ENCODE measurements around the gene DEGS1.

Gene DEGS1

GRCh38 chr1:224212618-224213061, 29.6 kb downstream of the DEGS1 start:
- DNase-seq (ENCODE audit: low read depth in 4 of 4, low spot score in 1 of 4): no peak

GRCh38 chr1:224213438-224214119, 30.5 kb downstream of the DEGS1 start:
- DNase-seq (ENCODE audit: low read depth in 4 of 4, low spot score in 1 of 4): no peak

DNA sequence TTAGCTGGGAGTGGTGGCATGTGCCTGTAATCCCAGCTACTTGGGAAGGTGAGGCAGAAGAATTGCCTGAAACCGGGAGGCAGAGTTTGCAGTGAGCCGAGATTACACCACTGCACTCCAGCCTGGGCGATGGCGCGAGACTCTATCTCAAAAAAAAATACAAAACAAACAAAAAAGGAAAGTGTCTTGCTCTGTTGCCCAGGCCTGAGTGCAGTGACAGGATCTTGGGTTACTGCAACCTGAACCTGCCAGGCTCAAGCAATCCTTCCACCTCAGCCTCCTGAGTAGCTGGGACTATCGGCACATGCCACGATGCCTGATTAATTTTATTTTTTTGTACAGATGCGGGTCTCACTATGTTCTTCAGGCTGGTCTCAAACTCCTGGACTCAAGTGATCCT, 33.3 kb downstream of the DEGS1 start:
- DNase-seq (ENCODE audit: low read depth in 4 of 4, low spot score in 1 of 4): no peak

DNA sequence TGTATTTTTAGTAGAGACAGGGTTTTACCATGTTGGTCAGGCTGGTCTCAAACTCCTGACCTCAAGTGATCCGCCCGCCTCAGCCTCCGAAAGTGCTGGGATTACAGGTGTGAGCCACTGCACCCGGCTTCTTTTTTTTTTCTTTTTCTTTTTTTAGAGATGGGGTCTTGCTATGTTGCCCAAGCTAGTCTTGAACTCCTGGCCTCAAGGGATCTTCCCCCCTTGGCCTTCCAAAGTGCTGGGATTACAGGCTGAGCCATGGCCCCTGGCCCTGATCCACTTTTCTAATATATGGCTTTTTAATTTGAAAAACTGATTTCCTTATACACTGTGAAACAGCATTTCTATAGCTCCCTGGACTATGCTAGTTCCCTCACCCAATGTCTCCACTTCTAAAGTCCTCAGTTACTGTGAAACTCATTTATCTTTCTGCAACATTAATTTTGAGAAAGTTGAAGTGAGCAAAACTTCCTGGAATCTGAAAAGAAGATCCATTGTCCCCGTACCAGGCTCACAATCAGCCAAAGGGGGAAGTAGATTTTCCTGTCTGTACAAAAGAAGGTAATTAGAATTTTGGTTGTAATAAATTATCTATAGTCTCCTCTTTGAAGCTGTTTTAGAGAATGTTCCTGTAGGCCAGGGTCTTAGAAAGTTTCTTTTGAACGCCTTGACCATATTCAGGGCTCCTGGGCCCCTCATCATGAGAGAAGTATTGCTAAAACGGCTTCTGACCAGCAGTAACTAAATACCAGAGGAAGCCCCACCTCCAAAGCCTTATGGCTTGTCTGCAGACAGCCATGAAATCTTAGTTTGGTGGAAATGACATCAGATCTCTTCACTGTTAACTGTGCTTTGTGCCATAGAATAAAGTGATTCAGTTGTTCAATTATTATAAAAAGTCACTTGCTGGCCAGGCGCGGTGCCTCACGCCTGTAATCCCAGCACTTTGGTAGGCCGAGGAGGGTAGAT, 34.9 kb downstream of the DEGS1 start:
- no peak for DNase-seq (ENCODE audit: low read depth in 4 of 4, low spot score in 1 of 4)

DNA sequence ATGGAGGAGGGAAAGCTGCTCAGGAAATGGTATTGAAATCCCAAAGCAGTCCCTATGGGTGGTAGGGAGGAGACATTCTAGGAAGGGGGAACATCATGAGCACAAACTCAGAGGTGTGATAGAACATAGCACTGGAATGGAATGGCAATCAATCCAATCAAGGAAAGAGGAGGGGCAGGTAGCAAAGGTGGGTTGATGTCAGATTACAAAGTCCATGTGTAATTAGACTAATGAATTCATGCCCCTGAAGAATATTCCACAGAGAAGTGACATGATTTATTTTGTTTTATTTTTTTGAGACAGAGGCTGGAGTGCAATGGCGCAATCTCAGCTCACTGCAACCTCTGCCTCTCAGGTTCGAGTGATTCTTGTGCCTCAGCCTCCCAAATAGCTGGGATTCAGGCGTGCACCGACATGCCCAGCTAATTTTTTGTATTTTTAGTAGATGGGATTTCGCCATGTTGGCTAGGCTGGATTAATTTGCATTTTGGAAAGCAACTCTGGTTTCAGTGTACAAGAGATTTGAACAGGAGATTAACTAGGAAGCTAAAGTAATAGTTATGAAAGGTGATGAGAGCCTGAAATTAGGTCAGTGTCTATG, 36.1 kb downstream of the DEGS1 start:
- no peak for DNase-seq (ENCODE audit: low read depth in 4 of 4, low spot score in 1 of 4)

GRCh38 chr1:224219612-224220059, 36.6 kb downstream of the DEGS1 start:
- no peak for DNase-seq (ENCODE audit: low read depth in 4 of 4, low spot score in 1 of 4)

DNA sequence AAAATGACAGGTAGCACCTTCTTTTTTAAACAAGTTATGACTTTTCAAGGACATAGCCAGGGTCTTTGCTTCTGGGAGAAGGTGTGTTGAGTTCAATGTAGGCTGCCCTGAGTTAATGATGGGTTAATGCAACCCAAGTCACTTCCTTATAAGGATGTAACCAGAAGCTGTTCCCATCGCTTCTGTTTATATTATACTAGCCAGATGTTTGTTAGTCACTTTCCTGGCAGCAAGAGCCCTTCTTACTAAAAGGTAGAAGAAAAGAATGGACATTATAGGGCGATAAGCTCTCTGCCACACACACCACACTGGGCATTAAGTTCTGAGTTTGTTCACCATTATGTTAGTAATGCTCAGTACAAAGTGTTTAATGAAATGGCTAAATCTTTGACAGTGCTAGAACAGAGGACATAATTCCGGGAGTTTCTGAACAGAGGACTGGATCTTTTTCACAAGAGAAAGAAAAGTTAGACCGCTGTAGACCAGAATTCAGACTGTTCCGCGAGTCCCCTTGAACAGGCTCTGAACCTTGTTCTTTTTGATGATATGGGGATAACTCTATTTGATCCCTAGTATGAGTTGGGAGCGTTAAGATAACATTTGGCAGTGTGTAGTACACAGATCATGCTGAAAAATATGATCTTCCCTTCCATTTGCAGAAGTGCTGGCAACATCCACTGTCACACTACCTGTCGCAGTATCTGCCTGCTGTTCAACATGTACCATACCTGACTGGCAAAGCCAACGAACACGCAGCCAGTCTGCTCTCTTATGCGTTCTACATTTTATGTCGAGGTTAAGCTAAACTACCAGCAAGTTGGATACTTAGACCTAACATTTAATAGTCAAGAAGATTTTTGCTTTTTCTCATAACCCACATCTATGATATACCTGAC, 41.0 kb downstream of the DEGS1 start:
- DNase-seq (ENCODE audit: low read depth in 4 of 4, low spot score in 1 of 4): no peak

DNA sequence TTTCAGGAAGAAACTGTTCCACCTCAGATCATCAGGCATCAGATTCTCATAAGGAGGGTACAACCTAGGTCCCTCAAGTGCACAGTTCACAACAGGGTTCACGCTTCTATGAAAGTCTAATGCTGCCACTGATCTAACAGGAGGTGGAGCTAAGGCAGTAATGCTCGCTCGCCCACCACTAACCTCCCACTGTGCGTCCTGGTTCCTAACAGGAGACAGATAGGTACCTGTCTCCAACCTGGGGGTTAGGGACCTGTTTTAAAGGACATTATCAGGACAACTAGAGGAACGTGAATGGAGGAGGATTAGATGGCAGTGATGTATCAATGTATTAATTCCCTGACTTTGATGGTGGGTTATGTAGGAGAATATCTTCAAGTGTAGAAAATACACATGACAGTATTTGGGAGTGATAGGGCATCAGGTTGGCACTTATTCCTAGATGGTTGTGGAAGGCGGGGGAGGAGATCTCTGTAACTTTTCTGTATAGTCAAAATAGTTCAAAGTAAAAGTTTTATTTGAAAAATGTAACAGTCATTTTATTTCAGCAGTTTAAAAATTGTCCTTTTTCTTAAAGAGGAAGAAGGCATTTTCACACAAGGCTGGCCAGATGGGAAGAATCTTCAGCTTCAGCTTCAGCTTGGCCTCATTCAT, 43.9 kb downstream of the DEGS1 start:
- DNase-seq (ENCODE audit: low read depth in 4 of 4, low spot score in 1 of 4): no peak

- no peak for DNase-seq (ENCODE audit: low read depth in 4 of 4, low spot score in 1 of 4)
Observed at GRCh38 chr1:224234017-224234416, 51.0 kb downstream of the DEGS1 start.

DNA sequence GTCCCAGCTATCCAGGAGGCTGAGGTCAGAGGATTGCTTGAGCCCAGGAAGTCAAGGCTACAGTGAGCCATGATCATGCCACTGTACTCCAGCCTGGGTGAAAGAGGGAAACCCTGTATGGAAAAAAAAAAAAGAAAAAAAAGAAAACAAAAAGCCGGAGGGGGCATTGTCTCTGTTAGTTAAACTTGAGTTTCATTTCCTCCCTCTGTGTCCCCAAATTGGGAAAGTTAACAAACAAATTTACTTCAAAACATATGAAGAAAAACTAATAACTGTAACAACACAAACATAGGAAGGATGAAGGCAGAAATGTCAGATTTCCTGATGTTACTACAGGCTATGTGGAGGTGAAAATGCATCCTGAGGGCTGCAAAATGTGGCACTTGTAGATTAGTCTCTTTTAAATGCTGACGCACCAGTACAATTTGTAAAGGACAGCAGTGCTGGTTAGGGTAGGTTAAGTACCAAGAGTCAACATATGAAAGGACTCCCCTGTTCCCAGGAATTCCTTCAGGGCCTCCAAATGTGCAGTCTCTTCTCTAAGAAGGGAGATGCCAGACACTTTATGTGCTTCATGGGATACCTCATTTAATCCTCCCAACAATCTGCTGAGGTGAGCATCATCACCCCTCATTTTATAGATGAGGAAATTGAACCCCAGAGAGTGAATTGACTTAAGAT, 52.9 kb downstream of the DEGS1 start:
- no peak for DNase-seq (ENCODE audit: low read depth in 4 of 4, low spot score in 1 of 4)

GRCh38 chr1:224237119-224237881, 54.3 kb downstream of the DEGS1 start:
- no peak for DNase-seq (ENCODE audit: low read depth in 4 of 4, low spot score in 1 of 4)

- DNase-seq (ENCODE audit: low read depth in 4 of 4, low spot score in 1 of 4): no peak
Observed at GRCh38 chr1:224238212-224238611, 55.2 kb downstream of the DEGS1 start.

GRCh38 chr1:224238756-224239155, 55.7 kb downstream of the DEGS1 start:
- no peak for DNase-seq (ENCODE audit: low read depth in 4 of 4, low spot score in 1 of 4)

Measured in stimulated activated CD4-positive, alpha-beta T cell treated with anti-CD3 and anti-CD28 coated beads, Interleukin-1b, Interleukin-23, amount 100 ng/mL, for 24 hours (primary cell).